ENCODE measurements around the gene PTMS. TPM values are rescaled to one million over a fixed set of nuclear protein-coding genes. Genes with fewer than 3 reads are reported as not detected.

The PTMS gene
- total and polyA plus RNA-seq, 10 of the 15 experiments (the other 5 are each of a cell fraction or from before 2014, with no cell fraction given): 2.1 to 127 (median 29.8) TPM

- TF ChIP-seq, protein P1, sequence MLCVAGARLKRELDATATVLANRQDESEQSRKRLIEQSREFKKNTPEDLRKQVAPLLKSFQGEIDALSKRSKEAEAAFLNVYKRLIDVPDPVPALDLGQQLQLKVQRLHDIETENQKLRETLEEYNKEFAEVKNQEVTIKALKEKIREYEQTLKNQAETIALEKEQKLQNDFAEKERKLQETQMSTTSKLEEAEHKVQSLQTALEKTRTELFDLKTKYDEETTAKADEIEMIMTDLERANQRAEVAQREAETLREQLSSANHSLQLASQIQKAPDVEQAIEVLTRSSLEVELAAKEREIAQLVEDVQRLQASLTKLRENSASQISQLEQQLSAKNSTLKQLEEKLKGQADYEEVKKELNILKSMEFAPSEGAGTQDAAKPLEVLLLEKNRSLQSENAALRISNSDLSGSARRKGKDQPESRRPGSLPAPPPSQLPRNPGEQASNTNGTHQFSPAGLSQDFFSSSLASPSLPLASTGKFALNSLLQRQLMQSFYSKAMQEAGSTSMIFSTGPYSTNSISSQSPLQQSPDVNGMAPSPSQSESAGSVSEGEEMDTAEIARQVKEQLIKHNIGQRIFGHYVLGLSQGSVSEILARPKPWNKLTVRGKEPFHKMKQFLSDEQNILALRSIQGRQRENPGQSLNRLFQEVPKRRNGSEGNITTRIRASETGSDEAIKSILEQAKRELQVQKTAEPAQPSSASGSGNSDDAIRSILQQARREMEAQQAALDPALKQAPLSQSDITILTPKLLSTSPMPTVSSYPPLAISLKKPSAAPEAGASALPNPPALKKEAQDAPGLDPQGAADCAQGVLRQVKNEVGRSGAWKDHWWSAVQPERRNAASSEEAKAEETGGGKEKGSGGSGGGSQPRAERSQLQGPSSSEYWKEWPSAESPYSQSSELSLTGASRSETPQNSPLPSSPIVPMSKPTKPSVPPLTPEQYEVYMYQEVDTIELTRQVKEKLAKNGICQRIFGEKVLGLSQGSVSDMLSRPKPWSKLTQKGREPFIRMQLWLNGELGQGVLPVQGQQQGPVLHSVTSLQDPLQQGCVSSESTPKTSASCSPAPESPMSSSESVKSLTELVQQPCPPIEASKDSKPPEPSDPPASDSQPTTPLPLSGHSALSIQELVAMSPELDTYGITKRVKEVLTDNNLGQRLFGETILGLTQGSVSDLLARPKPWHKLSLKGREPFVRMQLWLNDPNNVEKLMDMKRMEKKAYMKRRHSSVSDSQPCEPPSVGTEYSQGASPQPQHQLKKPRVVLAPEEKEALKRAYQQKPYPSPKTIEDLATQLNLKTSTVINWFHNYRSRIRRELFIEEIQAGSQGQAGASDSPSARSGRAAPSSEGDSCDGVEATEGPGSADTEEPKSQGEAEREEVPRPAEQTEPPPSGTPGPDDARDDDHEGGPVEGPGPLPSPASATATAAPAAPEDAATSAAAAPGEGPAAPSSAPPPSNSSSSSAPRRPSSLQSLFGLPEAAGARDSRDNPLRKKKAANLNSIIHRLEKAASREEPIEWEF (IDR thresholded peaks at IDR 0.05; ENCODE audit: insufficient replicate concordance, low read depth, low read length): no peak
- no peak for TF ChIP-seq RFX5 (IDR thresholded peaks at IDR 0.05; ENCODE audit: low read depth, low read length)
Observed at GRCh38 chr12:6807170-6807569, 41.0 kb downstream of the PTMS start (continued).

DNA sequence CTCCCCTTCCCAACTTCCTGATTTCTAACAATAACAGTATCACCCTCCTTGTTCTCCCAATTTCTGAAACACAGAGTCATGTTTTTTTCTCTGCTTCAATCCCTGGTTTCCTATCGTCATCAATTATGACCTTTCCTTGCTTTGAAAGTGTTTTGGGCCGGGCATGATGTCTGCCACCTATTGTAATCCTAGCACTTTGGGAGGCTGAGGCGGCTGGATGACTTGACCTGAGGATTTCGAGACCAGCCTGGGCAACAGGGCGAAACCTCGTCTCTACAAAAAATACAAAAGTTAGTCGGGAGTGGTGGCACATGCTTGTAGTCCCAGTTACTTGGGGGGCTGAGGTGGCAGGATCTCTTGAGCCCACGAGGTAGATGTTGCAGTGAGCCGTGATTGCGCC lies 42.9 kb downstream of the PTMS start:
- Histone ChIP-seq H3K4me1 (ENCODE audit: control insufficient read depth, insufficient read depth, low read length) (0 out of 2 replicates have a peak, but pooled peaks cover 4% of the 10 kb centered on the region), H2AFZ (ENCODE audit: control insufficient read depth, low read depth, low read length) (no peak overlapping the region), H3K27me3 (replicated peaks in 1 of 2; ENCODE audit: control insufficient read depth in 2 of 2, insufficient read depth in 2 of 2, low read length in 1 of 2) (no peaks in the 10 kb centered on the region; a peak in 2 of 4 replicates), H4K20me1 (ENCODE audit: control insufficient read depth, insufficient read depth) (no peaks in the 10 kb centered on the region), H3K9ac (ENCODE audit: control insufficient read depth, insufficient read depth, low read length) (no peak overlapping the region), H3K9me3 (replicated peaks; ENCODE audit: control insufficient read depth, insufficient read depth, low read length) (no peaks in the 10 kb centered on the region), H3K79me2 (ENCODE audit: control insufficient read depth, insufficient read depth, low read length) (no peaks in the 10 kb centered on the region), H3K4me3 (no peak overlapping the region), H3K36me3 (ENCODE audit: control insufficient read depth in 2 of 2, insufficient read depth in 2 of 2, low read length in 1 of 2) (no peaks in the 10 kb centered on the region), H3K4me2 (ENCODE audit: control insufficient read depth, insufficient read depth) (no peak overlapping the region), H3K27ac (ENCODE audit: control insufficient read depth, insufficient read depth) (no peak overlapping the region)
- in situ Hi-C loops (cut with MboI): no loop called here
- intact Hi-C loops (cut with micrococcal nuclease; ENCODE audit: unreplicated experiment): no loop called here
- no TSS peak for BruUV-seq (replicated peaks)
- FAIRE-seq (no peak), ATAC-seq (no peak), DNase-seq (ENCODE audit: low read depth, low spot score) (no peak)
- ChIA-PET RAD21 (ENCODE audit: unreplicated experiment) (interaction anchor here (1.6 kb wide), 1 partner anchor 56 kb away, joined by 5 read pairs; the partner anchor contains the start of gene MLF2), POLR2A (interaction anchor here (0.6 kb wide), 1 partner anchor 363 kb away, joined by 3 read pairs; no protein-coding TSS in a partner anchor), SMC1A (ENCODE audit: uncharacterized antibody, unreplicated experiment) (no interaction called here), CTCF (interaction anchor here (1.1 kb wide), 1 partner anchor 24 kb away, joined by 3 read pairs; no protein-coding TSS in a partner anchor)
- no peak for TF ChIP-seq SIX5 (IDR thresholded peaks at IDR 0.05; ENCODE audit: low read depth, low read length, severe bottlenecking)
- TF ChIP-seq SRF (IDR thresholded peaks at IDR 0.05; ENCODE audit: low read depth in 2 of 2, low read length in 2 of 2): no peak
- TF ChIP-seq IRF3 (IDR thresholded peaks at IDR 0.05): no peak
- TF ChIP-seq ZSCAN29 (IDR thresholded peaks at IDR 0.05): no peak
- TF ChIP-seq CEBPB (IDR thresholded peaks at IDR 0.05; ENCODE audit: borderline replicate concordance in 1 of 2, low read depth in 2 of 2, low read length in 2 of 2): no peak
- TF ChIP-seq LARP7 (IDR thresholded peaks at IDR 0.05): no peak
- TF ChIP-seq, protein P2, sequence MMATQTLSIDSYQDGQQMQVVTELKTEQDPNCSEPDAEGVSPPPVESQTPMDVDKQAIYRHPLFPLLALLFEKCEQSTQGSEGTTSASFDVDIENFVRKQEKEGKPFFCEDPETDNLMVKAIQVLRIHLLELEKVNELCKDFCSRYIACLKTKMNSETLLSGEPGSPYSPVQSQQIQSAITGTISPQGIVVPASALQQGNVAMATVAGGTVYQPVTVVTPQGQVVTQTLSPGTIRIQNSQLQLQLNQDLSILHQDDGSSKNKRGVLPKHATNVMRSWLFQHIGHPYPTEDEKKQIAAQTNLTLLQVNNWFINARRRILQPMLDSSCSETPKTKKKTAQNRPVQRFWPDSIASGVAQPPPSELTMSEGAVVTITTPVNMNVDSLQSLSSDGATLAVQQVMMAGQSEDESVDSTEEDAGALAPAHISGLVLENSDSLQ (IDR thresholded peaks at IDR 0.05): no peak
- TF ChIP-seq GABPA (IDR thresholded peaks at IDR 0.05; ENCODE audit: low read depth): no peak
- no peak for TF ChIP-seq TCF7 (IDR thresholded peaks at IDR 0.05; ENCODE audit: borderline replicate concordance)
- no peak for TF ChIP-seq MEF2A (IDR thresholded peaks at IDR 0.05; ENCODE audit: insufficient read depth, low read depth, low read length)
- WGBS (ENCODE audit: insufficient coverage, insufficient replicate concordance, low lambda C conversion rate, missing lambda C conversion rate): 56% methylated on average over 10 of the region's 10 CpGs
